ENCODE results near the gene CIDEB. TPM values are rescaled to one million over a fixed set of nuclear protein-coding genes. Genes with fewer than 3 reads are reported as not detected.
A peak's percentile ranks its signal among the peaks of the same experiment; 100 is the strongest.

Gene CIDEB
- total and polyA plus RNA-seq, 9 of the 15 experiments (the other 6 are each of a cell fraction or from before 2014, with no cell fraction given), result 0.03 to 0.35 (median 0.09) TPM; not detected in 3

- TF ChIP-seq HMGXB4 (CRISPR knock-in tag; IDR thresholded peaks at IDR 0.05) (no peak), THAP7 (CRISPR knock-in tag; IDR thresholded peaks at IDR 0.05) (no peak), MNT (conservative IDR thresholded peaks at IDR 0.05) (no peak), CHD4 (IDR thresholded peaks at IDR 0.05; ENCODE audit: insufficient read depth, insufficient replicate concordance, low read depth, low read length, poor library complexity, severe bottlenecking) (no peak), HMBOX1 (IDR thresholded peaks at IDR 0.05) (peak; percentile 41; the same call in 1 of the 2 replicates), ZC3H8 (IDR thresholded peaks at IDR 0.05) (no peak), MAFF (IDR thresholded peaks at IDR 0.05; ENCODE audit: low read length) (no peak), LARP7 (IDR thresholded peaks at IDR 0.05) (no peak), EP300 (IDR thresholded peaks at IDR 0.05; ENCODE audit: low read length) (peak; percentile 62), TCF3 (CRISPR knock-in tag; IDR thresholded peaks at IDR 0.05) (peak; percentile 80), NFIC (IDR thresholded peaks at IDR 0.05) (peak; percentile 48), BCOR (IDR thresholded peaks at IDR 0.05) (no peak), ZSCAN32 (CRISPR knock-in tag; IDR thresholded peaks at IDR 0.05) (no peak), MEF2A (IDR thresholded peaks at IDR 0.05; ENCODE audit: control insufficient read depth, low read depth, low read length) (peak; percentile 48; the same call in 1 of the 2 replicates), KLF16 (IDR thresholded peaks at IDR 0.05) (peak; percentile 30; the same call in 1 of the 2 replicates), SNAPC5 (CRISPR knock-in tag; IDR thresholded peaks at IDR 0.05) (no peak), ZKSCAN3 (CRISPR knock-in tag; IDR thresholded peaks at IDR 0.05) (no peak), HDAC1 (IDR thresholded peaks at IDR 0.05) (no peak; a peak in 1 of 4 replicates), ZNF324 (CRISPR knock-in tag; IDR thresholded peaks at IDR 0.05) (no peak), CEBPB (tag; IDR thresholded peaks at IDR 0.05) (no peak), ZNF778 (CRISPR knock-in tag; IDR thresholded peaks at IDR 0.05) (no peak)
Measured at GRCh38 chr14:24274101-24274543, 33.7 kb downstream of the CIDEB start (continued).

Measured in K562 (cell line).